ENCODE measurements around the gene TRAF6.

GRCh38 chr11:36498721-36499120 lies 11.4 kb downstream of the TRAF6 start:
- TF ChIP-seq, protein P1, sequence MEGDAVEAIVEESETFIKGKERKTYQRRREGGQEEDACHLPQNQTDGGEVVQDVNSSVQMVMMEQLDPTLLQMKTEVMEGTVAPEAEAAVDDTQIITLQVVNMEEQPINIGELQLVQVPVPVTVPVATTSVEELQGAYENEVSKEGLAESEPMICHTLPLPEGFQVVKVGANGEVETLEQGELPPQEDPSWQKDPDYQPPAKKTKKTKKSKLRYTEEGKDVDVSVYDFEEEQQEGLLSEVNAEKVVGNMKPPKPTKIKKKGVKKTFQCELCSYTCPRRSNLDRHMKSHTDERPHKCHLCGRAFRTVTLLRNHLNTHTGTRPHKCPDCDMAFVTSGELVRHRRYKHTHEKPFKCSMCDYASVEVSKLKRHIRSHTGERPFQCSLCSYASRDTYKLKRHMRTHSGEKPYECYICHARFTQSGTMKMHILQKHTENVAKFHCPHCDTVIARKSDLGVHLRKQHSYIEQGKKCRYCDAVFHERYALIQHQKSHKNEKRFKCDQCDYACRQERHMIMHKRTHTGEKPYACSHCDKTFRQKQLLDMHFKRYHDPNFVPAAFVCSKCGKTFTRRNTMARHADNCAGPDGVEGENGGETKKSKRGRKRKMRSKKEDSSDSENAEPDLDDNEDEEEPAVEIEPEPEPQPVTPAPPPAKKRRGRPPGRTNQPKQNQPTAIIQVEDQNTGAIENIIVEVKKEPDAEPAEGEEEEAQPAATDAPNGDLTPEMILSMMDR (IDR thresholded peaks at IDR 0.05 in 4 of 5, conservative IDR thresholded peaks at IDR 0.05 in 1 of 5), result no peak
- no peak for TF ChIP-seq POLR2A (IDR thresholded peaks at IDR 0.05)

Data from gastrocnemius medialis (tissue), 4 donors.